Spleen (tissue), 7 donors: ENCODE results near the gene CFAP161.

Experiments used
- CTCF ChIP-seq, 11 experiments: fragments of 200-600 bp in 7 of 11; fragments of 450-650 bp in 4 of 11; sonication (generic) in 4 of 11; IDR thresholded peaks in 8 of 11; conservative IDR thresholded peaks in 3 of 11; 1 replicate in 7 of 11; 2 replicates in 4 of 11; pipeline versions ENCODE4 v1.4.0 to v1.8.0; 2016 to 2021; ENCODE audit warnings: antibody characterized with exemption in 11 of 11, inconsistent platforms in 4 of 11, mild to moderate bottlenecking in 1 of 11
- POLR2A ChIP-seq, 3 donors: fragments of 450-650 bp; IDR thresholded peaks; one replicate each; pipeline ENCODE4 v1.5.1; 2017; ENCODE audit warnings: antibody characterized with exemption in 3 of 3, mild to moderate bottlenecking in 1 of 3
- donor health status: DM: no; HTN: no; CAD: no; lungs with moderate emphysema.
- donor health status: DM: no; HTN: no; CAD: no.
- donor health status: DM: no; HTN: no; CAD: no.

- TF ChIP-seq CTCF (IDR thresholded peaks at IDR 0.05 in 8 of 11, conservative IDR thresholded peaks at IDR 0.05 in 3 of 11) (no peak), POLR2A (IDR thresholded peaks at IDR 0.05) (no peak)
Measured at GRCh38 chr15:81098349-81098748, 35.7 kb upstream of the CFAP161 start.
